Endodermal cell (in vitro differentiated cells): ENCODE measurements around the gene FLT3. TPM values are rescaled to one million over a fixed set of nuclear protein-coding genes. Genes with fewer than 3 reads are reported as not detected.

ENCODE experiments used
- DNase-seq: peaks from one replicate; pipeline ENCODE4 v3.0.0-alpha.2; 2017
- H3K27ac ChIP-seq: 2 replicates; pipeline ENCODE4 v1.5.1; 2013; ENCODE audit warnings: mild to moderate bottlenecking, low read depth, low read length, moderate library complexity
- H3K27me3 ChIP-seq: 2 replicates; pipeline ENCODE4 v1.6.1; 2013; ENCODE audit warnings: mild to moderate bottlenecking, low read length, moderate library complexity; ENCODE audit not compliant: insufficient read depth, control insufficient read depth, poor library complexity, severe bottlenecking
- H3K36me3 ChIP-seq: 2 replicates; pipeline ENCODE4 v1.7.0; 2013; ENCODE audit warnings: mild to moderate bottlenecking, low read length, moderate library complexity; ENCODE audit not compliant: control insufficient read depth, insufficient read depth
- H3K4me1 ChIP-seq: one replicate; pipeline ENCODE4 v1.7.0; 2013; ENCODE audit warnings: low read length; ENCODE audit not compliant: control insufficient read depth, insufficient read depth
- H3K4me3 ChIP-seq: 2 replicates; pipeline ENCODE4 v1.5.1; 2013; ENCODE audit warnings: mild to moderate bottlenecking, low read length, moderate library complexity
- H3K9ac ChIP-seq: 2 replicates; pipeline ENCODE4 v1.6.1; 2013; ENCODE audit warnings: mild to moderate bottlenecking, low read length, moderate library complexity; ENCODE audit not compliant: poor library complexity, severe bottlenecking; ENCODE audit errors: extremely low read depth
- H3K9me3 ChIP-seq: 2 replicates; pipeline ENCODE4 v1.6.1; 2013; ENCODE audit warnings: mild to moderate bottlenecking, low read length, moderate library complexity; ENCODE audit not compliant: control insufficient read depth
- H3K27ac Mint-ChIP-seq: 2 replicates; pipeline ENCODE4 v1.8.0; 2020; ENCODE audit warnings: mixed read lengths
- H3K27me3 Mint-ChIP-seq: 2 replicates; pipeline ENCODE4 v1.8.0; 2021; ENCODE audit warnings: mild to moderate bottlenecking, mixed read lengths; ENCODE audit not compliant: insufficient read depth
- H3K36me3 Mint-ChIP-seq: 2 replicates; pipeline ENCODE4 v1.8.0; 2020; ENCODE audit warnings: low read depth, mixed read lengths
- H3K4me1 Mint-ChIP-seq: 2 replicates; pipeline ENCODE4 v1.8.0; 2020; ENCODE audit warnings: mixed read lengths
- H3K4me3 Mint-ChIP-seq: 2 replicates; pipeline ENCODE4 v1.8.0; 2020; ENCODE audit warnings: mild to moderate bottlenecking, moderate library complexity, mixed read lengths
- H3K9me3 Mint-ChIP-seq: 2 replicates; pipeline ENCODE4 v1.8.0; 2020; ENCODE audit warnings: mild to moderate bottlenecking, mixed read lengths
- CTCF ChIP-seq: fragments of 200-600 bp; sonication (generic); conservative IDR thresholded peaks from 2 replicates; pipeline ENCODE4 v1.5.0; 2021; ENCODE audit warnings: antibody characterized with exemption, mild to moderate bottlenecking
- whole genome bisulfite sequencing, 2 experiments: methylation state at CpG; one replicate each; pipeline versions ENCODE4 v1.1.5 to v1.1.7; 2013; ENCODE audit warnings: missing lambda C conversion rate in 2 of 2, mixed read lengths in 1 of 2; ENCODE audit not compliant: insufficient coverage in 1 of 2, insufficient read length in 1 of 2; 5-methylcytosine and 5-hydroxymethylcytosine counted together
- long read RNA-seq, 4 experiments: library from polyadenylated mRNA in 2 of 4; library from RNA in 1 of 4; library from capped mRNA in 1 of 4; stranded (forward) in 3 of 4; unstranded in 1 of 4; transcript quantifications; one replicate each; pipeline ENCODE4 v2.0.0, GENCODE V29; 2020 to 2021; ENCODE audit warnings: inconsistent platforms in 1 of 4
- polyA plus RNA-seq, 2 experiments: library from polyadenylated mRNA; stranded (reverse); fragments of 50-300 nt; gene quantifications; one replicate each; pipeline ENCODE4 v1.2.3, GENCODE V29; 2013
- total RNA-seq, 2 donors: library from RNA; stranded (reverse); fragmentation: NEBNext Ultra II Directional in 1 of 2; extraction: Animal tissue kit (Norgen Biotek cat#: 25700) in 1 of 2; gene quantifications; 2 replicates in 1 of 2; 3 replicates in 1 of 2; pipeline ENCODE4 v1.2.1, GENCODE V29; 2021

FLT3 gene
- under 1 TPM; 0.09 to 0.13 TPM for total RNA-seq
- 0.18 TPM for polyA plus RNA-seq (2013, experiment 1 of 2)
- polyA plus RNA-seq (2013, experiment 2 of 2), result 0.08 TPM
- long read RNA-seq, experiment 1, result 0 reads
- long read RNA-seq, experiment 2, partial matches to known transcripts, result 0 of 1 reads
- long read RNA-seq, experiment 2, other reads (novel, unspliced or antisense), result 0 of 1 reads
- long read RNA-seq, experiment 3, partial matches to known transcripts, result 3 of 3 reads
- long read RNA-seq, experiment 3, other reads (novel, unspliced or antisense), result 0 of 3 reads
- long read RNA-seq, experiment 4, result 0 reads

GRCh38 chr13:28100150-28101121, at the start of gene FLT3:
TSS of gene FLT3 (minus strand) at chr13:28100576. CDS start at chr13:28100510, 66 bp downstream.
- peaks cover 3% of the 10 kb centered on the region for H3K4me1 ChIP-seq
- H3K36me3 ChIP-seq, result no peaks in the 10 kb centered on the region
- WGBS, 2 experiments, result 0% methylated on average over 17 to 106 of the region's 106 CpGs
- peaks cover 86% of the 10 kb centered on the region for H3K27me3 Mint-ChIP-seq
- peaks cover 70% of the 10 kb centered on the region for H3K27me3 ChIP-seq
- H3K9me3 Mint-ChIP-seq, result peaks cover 4% of the 10 kb centered on the region
- H3K27ac Mint-ChIP-seq, result no peak within 1 kb of the TSS
- no peak for TF ChIP-seq CTCF
- peak within 1 kb of the TSS; percentile 70 for H3K4me3 ChIP-seq
- peaks cover 5% of the 10 kb centered on the region for H3K9me3 ChIP-seq
- peak; percentile 86 for DNase-seq
- peak within 1 kb of the TSS; percentile 45 for H3K4me3 Mint-ChIP-seq
- no peaks in the 10 kb centered on the region for H3K4me1 Mint-ChIP-seq
- no peak within 1 kb of the TSS for H3K27ac ChIP-seq
- H3K36me3 Mint-ChIP-seq, result no peaks in the 10 kb centered on the region
- peak within 1 kb of the TSS; percentile 25 for H3K9ac ChIP-seq

GRCh38 chr13:28147495-28147894, 47.1 kb upstream of the FLT3 start:
- peak overlapping the region; percentile 48 for H3K27ac Mint-ChIP-seq

More at GRCh38 chr13:28147495-28147894, 47.1 kb upstream of the FLT3 start:
- H3K9ac ChIP-seq, result no peak overlapping the region
- peaks cover 39% of the 10 kb centered on the region for H3K36me3 Mint-ChIP-seq
- no peaks in the 10 kb centered on the region for H3K9me3 Mint-ChIP-seq
- H3K9me3 ChIP-seq, result no peaks in the 10 kb centered on the region
- H3K4me1 ChIP-seq, result peaks cover 3% of the 10 kb centered on the region
- H3K4me3 Mint-ChIP-seq, result no peak overlapping the region
- H3K27ac ChIP-seq, result no peak overlapping the region
- no peaks in the 10 kb centered on the region for H3K27me3 Mint-ChIP-seq
- H3K4me3 ChIP-seq, result no peak overlapping the region
- no peak for DNase-seq
- H3K36me3 ChIP-seq, result peaks cover 38% of the 10 kb centered on the region
- H3K27me3 ChIP-seq, result no peaks in the 10 kb centered on the region
- peaks cover 22% of the 10 kb centered on the region for H3K4me1 Mint-ChIP-seq
- WGBS, 2 experiments, result 71% methylated on average over 1 of the region's 1 CpG; no CpG with 5 or more reads in 1 of the 2 experiments
- TF ChIP-seq CTCF, result no peak
